ENCODE results near the gene NR5A1. TPM values are rescaled to one million over a fixed set of nuclear protein-coding genes. Genes with fewer than 3 reads are reported as not detected.
A peak's percentile ranks its signal among the peaks of the same experiment; 100 is the strongest.

Gene NR5A1
- total RNA-seq, 1 donor from 2014 or later, result 1.0 TPM

GRCh38 chr9:124512806-124513204 is 5.6 kb upstream of the NR5A1 start:
- no peaks in the 10 kb centered on the region for H3K79me2 ChIP-seq (ENCODE audit: low read depth)
- peaks cover 36% of the 10 kb centered on the region for H3K4me1 Mint-ChIP-seq
- H3K9ac ChIP-seq, result no peak overlapping the region
- peaks cover 21% of the 10 kb centered on the region for H3K4me1 ChIP-seq
- no peak overlapping the region for H3K4me3 Mint-ChIP-seq
- no peaks in the 10 kb centered on the region for H3K27me3 ChIP-seq
- H3K36me3 ChIP-seq, result no peaks in the 10 kb centered on the region
- H3K4me2 ChIP-seq, result no peak overlapping the region
- peaks cover 17% of the 10 kb centered on the region for H3F3A ChIP-seq (ENCODE audit: low read depth)
- TF ChIP-seq EZH2phosphoT487 (IDR thresholded peaks at IDR 0.05), result no peak
- TF ChIP-seq EZH2 (IDR thresholded peaks at IDR 0.05), result no peak
- TF ChIP-seq CTCF (IDR thresholded peaks at IDR 0.05), result no peak
- peaks cover 8% of the 10 kb centered on the region for H3K36me3 Mint-ChIP-seq
- H3K9me3 Mint-ChIP-seq, result no peaks in the 10 kb centered on the region
- H3K9me3 ChIP-seq (ENCODE audit: low read depth), result no peaks in the 10 kb centered on the region
- no peak overlapping the region for H3K4me3 ChIP-seq
- H3K27ac Mint-ChIP-seq, result no peak overlapping the region
- no peak overlapping the region for H2AFZ ChIP-seq (replicated peaks)
- DNase-seq (ENCODE audit: low spot score), result no peak
- peaks cover 7% of the 10 kb centered on the region for H4K20me1 ChIP-seq (ENCODE audit: low read depth)
- H3K27me3 Mint-ChIP-seq (ENCODE audit: insufficient read depth, low read depth), result peaks cover 8% of the 10 kb centered on the region
- no peak overlapping the region for H3K27ac ChIP-seq

- Histone ChIP-seq H3F3A (ENCODE audit: low read depth) (peaks cover 17% of the 10 kb centered on the region), H4K20me1 (ENCODE audit: low read depth) (peaks cover 7% of the 10 kb centered on the region), H3K9me3 (ENCODE audit: low read depth) (no peaks in the 10 kb centered on the region), H3K27me3 (no peaks in the 10 kb centered on the region), H3K4me1 (peaks cover 21% of the 10 kb centered on the region), H3K4me2 (no peak overlapping the region), H3K4me3 (no peak overlapping the region), H2AFZ (replicated peaks) (no peak overlapping the region), H3K36me3 (no peaks in the 10 kb centered on the region), H3K9ac (no peak overlapping the region), H3K79me2 (ENCODE audit: low read depth) (no peaks in the 10 kb centered on the region), H3K27ac (no peak overlapping the region)
- Mint-ChIP-seq H3K36me3 (peaks cover 7% of the 10 kb centered on the region), H3K27ac (peak overlapping the region; percentile 17), H3K4me1 (peaks cover 36% of the 10 kb centered on the region), H3K27me3 (ENCODE audit: insufficient read depth, low read depth) (peaks cover 8% of the 10 kb centered on the region), H3K4me3 (no peak overlapping the region), H3K9me3 (no peaks in the 10 kb centered on the region)
- TF ChIP-seq EZH2 (IDR thresholded peaks at IDR 0.05) (no peak), EZH2phosphoT487 (IDR thresholded peaks at IDR 0.05) (no peak), CTCF (IDR thresholded peaks at IDR 0.05) (no peak)
- no peak for DNase-seq (ENCODE audit: low spot score)
These were observed 4.9 kb upstream of the NR5A1 start for GRCh38 chr9:124511891-124512805.

- peaks cover 7% of the 10 kb centered on the region for H4K20me1 ChIP-seq (ENCODE audit: low read depth)
These were observed 4.2 kb upstream of the NR5A1 start for GRCh38 chr9:124511426-124511840.

More at GRCh38 chr9:124511426-124511840, 4.2 kb upstream of the NR5A1 start:
- Mint-ChIP-seq H3K27ac (peak overlapping the region; percentile 50), H3K27me3 (ENCODE audit: insufficient read depth, low read depth) (peaks cover 9% of the 10 kb centered on the region), H3K9me3 (no peaks in the 10 kb centered on the region), H3K4me3 (no peak overlapping the region), H3K36me3 (peaks cover under 1% of the 10 kb centered on the region), H3K4me1 (peaks cover 34% of the 10 kb centered on the region)
- TF ChIP-seq EZH2phosphoT487 (IDR thresholded peaks at IDR 0.05), result no peak
- peak; percentile 17 for TF ChIP-seq CTCF (IDR thresholded peaks at IDR 0.05)
- no peak overlapping the region for H3K9ac ChIP-seq
- no peak overlapping the region for H3K4me3 ChIP-seq
- H2AFZ ChIP-seq (replicated peaks), result no peak overlapping the region
- no peak overlapping the region for H3K4me2 ChIP-seq
- no peak for DNase-seq (ENCODE audit: low spot score)
- no peak overlapping the region for H3K27ac ChIP-seq
- peaks cover 24% of the 10 kb centered on the region for H3K4me1 ChIP-seq
- H3K27me3 ChIP-seq, result peaks cover 3% of the 10 kb centered on the region
- no peaks in the 10 kb centered on the region for H3K36me3 ChIP-seq
- H3K9me3 ChIP-seq (ENCODE audit: low read depth), result no peaks in the 10 kb centered on the region
- no peaks in the 10 kb centered on the region for H3K79me2 ChIP-seq (ENCODE audit: low read depth)
- H3F3A ChIP-seq (ENCODE audit: low read depth), result peaks cover 17% of the 10 kb centered on the region
